ENCODE data around the gene TOM1. TPM values are rescaled to one million over a fixed set of nuclear protein-coding genes. Genes with fewer than 3 reads are reported as not detected.

TOM1 gene
- total RNA-seq, 1 experiment from 2014 or later = 49.1 TPM

GRCh38 chr22:35383679-35384071 lies 84.0 kb downstream of the TOM1 start:
- Mint-ChIP-seq H3K9me3 (ENCODE audit: low read depth, unreplicated experiment) (no peaks in the 10 kb centered on the region), H3K4me3 (ENCODE audit: low read depth, unreplicated experiment) (no peak overlapping the region), H3K27me3 (ENCODE audit: unreplicated experiment) (no peaks in the 10 kb centered on the region), H3K36me3 (ENCODE audit: insufficient read depth, unreplicated experiment) (peaks cover 19% of the 10 kb centered on the region), H3K27ac (ENCODE audit: unreplicated experiment) (no peak overlapping the region), H3K4me1 (ENCODE audit: low read depth, unreplicated experiment) (peaks cover 23% of the 10 kb centered on the region)
- no peak for TF ChIP-seq CTCF (IDR thresholded peaks at IDR 0.05; ENCODE audit: unreplicated experiment)
- no peak for DNase-seq
- TSS peak; percentile 23 for BruUV-seq (replicated peaks)
- intact Hi-C loops (cut with micrococcal nuclease; ENCODE audit: unreplicated experiment) = no loop called here
- CTCF ChIA-PET = no interaction called here

- no peak for TF ChIP-seq CTCF (IDR thresholded peaks at IDR 0.05; ENCODE audit: unreplicated experiment)
- H3K4me3 Mint-ChIP-seq (ENCODE audit: low read depth, unreplicated experiment) = no peak overlapping the region
- CTCF ChIA-PET = no interaction called here
- intact Hi-C loops (cut with micrococcal nuclease; ENCODE audit: unreplicated experiment) = no loop called here
- H3K4me1 Mint-ChIP-seq (ENCODE audit: low read depth, unreplicated experiment) = peaks cover 14% of the 10 kb centered on the region
- H3K9me3 Mint-ChIP-seq (ENCODE audit: low read depth, unreplicated experiment) = no peaks in the 10 kb centered on the region
- no peaks in the 10 kb centered on the region for H3K27me3 Mint-ChIP-seq (ENCODE audit: unreplicated experiment)
- no TSS peak for BruUV-seq (replicated peaks)
- no peak for DNase-seq
- H3K27ac Mint-ChIP-seq (ENCODE audit: unreplicated experiment) = no peak overlapping the region
- peaks cover 19% of the 10 kb centered on the region for H3K36me3 Mint-ChIP-seq (ENCODE audit: insufficient read depth, unreplicated experiment)
Observed at GRCh38 chr22:35384527-35384926, 84.8 kb downstream of the TOM1 start.

DNA sequence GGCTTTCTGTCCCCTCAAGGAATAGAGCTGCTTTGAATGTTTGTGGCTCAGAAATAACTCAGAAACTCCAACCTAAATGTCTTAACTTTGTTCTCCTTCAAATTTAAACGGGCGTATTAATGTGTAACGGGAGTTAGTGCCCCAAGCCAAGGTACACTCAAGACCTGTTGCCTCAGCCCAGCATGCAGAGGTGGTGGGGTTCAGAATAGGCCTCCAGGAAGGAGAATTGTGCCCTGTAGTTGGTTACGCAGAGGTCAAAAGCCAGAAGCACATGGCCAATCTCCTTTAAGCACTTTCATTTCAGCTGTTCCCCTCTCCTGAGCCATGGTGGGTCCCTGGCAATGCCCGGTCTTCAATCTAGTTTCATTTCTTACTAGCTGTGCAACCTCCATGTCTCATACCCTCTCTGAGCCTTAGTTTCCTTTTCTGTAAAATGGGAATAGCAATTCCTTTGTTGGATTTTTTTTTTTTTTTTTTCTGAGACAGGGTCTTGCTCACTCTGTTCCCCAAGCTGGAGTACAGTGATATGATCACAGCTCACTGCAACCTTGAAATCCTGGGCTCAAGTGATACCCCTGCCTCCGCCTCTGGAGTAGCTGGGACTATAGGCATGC lies 85.4 kb downstream of the TOM1 start:
- DNase-seq = no peak
- CTCF ChIA-PET = no interaction called here

DNA sequence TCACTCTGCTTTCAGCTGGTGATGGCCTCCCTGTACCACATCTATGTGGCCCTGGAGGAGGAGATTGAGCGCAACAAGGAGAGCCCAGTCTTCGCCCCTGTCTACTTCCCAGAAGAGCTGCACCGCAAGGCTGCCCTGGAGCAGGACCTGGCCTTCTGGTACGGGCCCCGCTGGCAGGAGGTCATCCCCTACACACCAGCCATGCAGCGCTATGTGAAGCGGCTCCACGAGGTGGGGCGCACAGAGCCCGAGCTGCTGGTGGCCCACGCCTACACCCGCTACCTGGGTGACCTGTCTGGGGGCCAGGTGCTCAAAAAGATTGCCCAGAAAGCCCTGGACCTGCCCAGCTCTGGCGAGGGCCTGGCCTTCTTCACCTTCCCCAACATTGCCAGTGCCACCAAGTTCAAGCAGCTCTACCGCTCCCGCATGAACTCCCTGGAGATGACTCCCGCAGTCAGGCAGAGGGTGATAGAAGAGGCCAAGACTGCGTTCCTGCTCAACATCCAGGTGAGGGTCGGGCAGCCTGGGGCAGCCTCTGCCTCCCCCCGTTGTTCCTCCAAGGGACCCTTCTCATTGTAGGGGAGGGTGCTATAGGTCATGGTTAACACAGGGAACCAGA lies 87.1 kb downstream of the TOM1 start:
- no peaks in the 10 kb centered on the region for H3K4me1 Mint-ChIP-seq (ENCODE audit: low read depth, unreplicated experiment)
- CTCF ChIA-PET = no interaction called here
- TF ChIP-seq CTCF (IDR thresholded peaks at IDR 0.05; ENCODE audit: unreplicated experiment) = no peak
- no peak for DNase-seq
- no peaks in the 10 kb centered on the region for H3K9me3 Mint-ChIP-seq (ENCODE audit: low read depth, unreplicated experiment)
- H3K27me3 Mint-ChIP-seq (ENCODE audit: unreplicated experiment) = no peaks in the 10 kb centered on the region
- H3K27ac Mint-ChIP-seq (ENCODE audit: unreplicated experiment) = no peak overlapping the region
- no TSS peak for BruUV-seq (replicated peaks)
- intact Hi-C loops (cut with micrococcal nuclease; ENCODE audit: unreplicated experiment) = no loop called here
- no peak overlapping the region for H3K4me3 Mint-ChIP-seq (ENCODE audit: low read depth, unreplicated experiment)
- H3K36me3 Mint-ChIP-seq (ENCODE audit: insufficient read depth, unreplicated experiment) = peaks cover 1% of the 10 kb centered on the region

More for the DNA sequence above, 85.4 kb downstream of the TOM1 start:
- H3K9me3 Mint-ChIP-seq (ENCODE audit: low read depth, unreplicated experiment) = no peaks in the 10 kb centered on the region
- peaks cover 16% of the 10 kb centered on the region for H3K36me3 Mint-ChIP-seq (ENCODE audit: insufficient read depth, unreplicated experiment)
- TF ChIP-seq CTCF (IDR thresholded peaks at IDR 0.05; ENCODE audit: unreplicated experiment) = no peak
- intact Hi-C loops (cut with micrococcal nuclease; ENCODE audit: unreplicated experiment) = no loop called here
- no peak overlapping the region for H3K27ac Mint-ChIP-seq (ENCODE audit: unreplicated experiment)
- H3K4me1 Mint-ChIP-seq (ENCODE audit: low read depth, unreplicated experiment) = peaks cover 9% of the 10 kb centered on the region
- H3K4me3 Mint-ChIP-seq (ENCODE audit: low read depth, unreplicated experiment) = no peak overlapping the region
- BruUV-seq (replicated peaks) = no TSS peak
- no peaks in the 10 kb centered on the region for H3K27me3 Mint-ChIP-seq (ENCODE audit: unreplicated experiment)

Data from Calu3 (cell line).